ENCODE data around the gene CKAP2L.
"Not testable (repeated sequence)": the region's sequence is repeated elsewhere in the genome, so short reads cannot be mapped to it uniquely, and the experiment has no call there.

CKAP2L gene

DNA sequence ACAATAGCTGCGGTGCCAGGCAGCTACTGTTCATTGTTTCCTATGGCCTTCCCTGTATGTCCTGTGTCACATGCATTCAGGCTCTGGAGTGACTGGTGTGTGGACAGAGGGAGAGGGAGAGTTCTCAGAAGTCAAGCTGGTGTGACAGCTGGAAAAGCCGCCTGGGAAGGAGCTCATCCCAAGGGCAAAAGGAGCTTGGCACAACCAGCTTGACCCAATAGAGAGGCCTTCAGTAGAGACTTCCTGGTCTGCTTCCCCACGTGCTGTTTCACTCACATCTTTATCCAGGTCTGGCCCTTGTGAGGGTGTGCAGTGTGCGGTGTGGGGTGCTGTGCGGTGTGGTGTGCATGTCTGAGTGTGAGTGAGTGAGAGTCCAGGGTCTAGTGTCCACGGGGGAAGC, 54.7 kb downstream of the CKAP2L start:
- Mint-ChIP-seq H3K9me3 (no peaks in the 10 kb centered on the region), H3K36me3 (ENCODE audit: low read depth) (no peaks in the 10 kb centered on the region), H3K27ac (no peak overlapping the region), H3K4me1 (peaks cover 13% of the 10 kb centered on the region), H3K4me3 (no peak overlapping the region), H3K27me3 (ENCODE audit: low read depth, poor library complexity) (peaks cover 20% of the 10 kb centered on the region)
- TF ChIP-seq CTCF (IDR thresholded peaks at IDR 0.05) = no peak
- no peak for DNase-seq

- peaks cover 20% of the 10 kb centered on the region for H3K27me3 Mint-ChIP-seq (ENCODE audit: low read depth, poor library complexity)
- DNase-seq = no peak
- no peaks in the 10 kb centered on the region for H3K36me3 Mint-ChIP-seq (ENCODE audit: low read depth)
- H3K9me3 Mint-ChIP-seq = no peaks in the 10 kb centered on the region
- no peak overlapping the region for H3K4me3 Mint-ChIP-seq
- TF ChIP-seq CTCF (IDR thresholded peaks at IDR 0.05) = no peak
- H3K4me1 Mint-ChIP-seq = peaks cover 13% of the 10 kb centered on the region
- H3K27ac Mint-ChIP-seq = no peak overlapping the region
Observed at GRCh38 chr2:112708968-112709367, 55.4 kb downstream of the CKAP2L start.

- not testable (repeated sequence) for DNase-seq; H3K4me3 Mint-ChIP-seq; H3K36me3 Mint-ChIP-seq (ENCODE audit: low read depth); H3K9me3 Mint-ChIP-seq; H3K4me1 Mint-ChIP-seq; H3K27ac Mint-ChIP-seq
- peaks cover 19% of the 10 kb centered on the region for H3K27me3 Mint-ChIP-seq (ENCODE audit: low read depth, poor library complexity)
Observed at GRCh38 chr2:112706947-112707346, 57.5 kb downstream of the CKAP2L start.

DNA sequence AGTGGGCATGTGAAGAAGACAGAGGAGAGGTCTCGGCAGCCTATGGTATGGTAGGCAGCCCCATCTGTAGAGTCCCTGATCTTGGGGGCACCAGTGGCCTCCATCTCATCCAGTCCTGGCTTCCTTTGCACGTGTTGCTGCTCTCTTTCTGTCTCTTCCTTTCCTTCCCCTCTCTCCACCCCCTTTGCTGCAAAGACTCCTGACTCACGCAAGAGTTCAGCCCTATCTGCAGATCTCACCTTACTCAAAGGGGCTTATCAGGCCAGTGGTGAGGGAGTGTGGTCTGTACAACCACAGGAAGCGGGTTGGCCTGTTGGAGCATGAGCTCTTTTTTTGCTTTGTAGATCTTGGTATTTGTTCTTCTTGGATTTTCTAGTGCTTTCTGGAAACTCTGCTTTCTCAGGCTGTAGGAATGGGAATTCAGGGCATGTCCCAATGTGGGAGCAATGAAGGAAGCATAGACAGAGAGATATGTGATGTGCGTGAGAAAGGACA, 58.2 kb downstream of the CKAP2L start:
- no peak for TF ChIP-seq CTCF (IDR thresholded peaks at IDR 0.05)
- DNase-seq = no peak
- H3K27ac Mint-ChIP-seq = no peak overlapping the region
- no peaks in the 10 kb centered on the region for H3K4me1 Mint-ChIP-seq
- peaks cover 18% of the 10 kb centered on the region for H3K27me3 Mint-ChIP-seq (ENCODE audit: low read depth, poor library complexity)
- H3K9me3 Mint-ChIP-seq = no peaks in the 10 kb centered on the region
- no peak overlapping the region for H3K4me3 Mint-ChIP-seq
- no peaks in the 10 kb centered on the region for H3K36me3 Mint-ChIP-seq (ENCODE audit: low read depth)

GRCh38 chr2:112705575-112705974, 58.8 kb downstream of the CKAP2L start:
- no peaks in the 10 kb centered on the region for H3K9me3 Mint-ChIP-seq
- no peaks in the 10 kb centered on the region for H3K4me1 Mint-ChIP-seq
- DNase-seq = no peak
- H3K27me3 Mint-ChIP-seq (ENCODE audit: low read depth, poor library complexity) = peaks cover 20% of the 10 kb centered on the region
- H3K27ac Mint-ChIP-seq = no peak overlapping the region
- TF ChIP-seq CTCF (IDR thresholded peaks at IDR 0.05) = no peak
- no peaks in the 10 kb centered on the region for H3K36me3 Mint-ChIP-seq (ENCODE audit: low read depth)
- no peak overlapping the region for H3K4me3 Mint-ChIP-seq

DNA sequence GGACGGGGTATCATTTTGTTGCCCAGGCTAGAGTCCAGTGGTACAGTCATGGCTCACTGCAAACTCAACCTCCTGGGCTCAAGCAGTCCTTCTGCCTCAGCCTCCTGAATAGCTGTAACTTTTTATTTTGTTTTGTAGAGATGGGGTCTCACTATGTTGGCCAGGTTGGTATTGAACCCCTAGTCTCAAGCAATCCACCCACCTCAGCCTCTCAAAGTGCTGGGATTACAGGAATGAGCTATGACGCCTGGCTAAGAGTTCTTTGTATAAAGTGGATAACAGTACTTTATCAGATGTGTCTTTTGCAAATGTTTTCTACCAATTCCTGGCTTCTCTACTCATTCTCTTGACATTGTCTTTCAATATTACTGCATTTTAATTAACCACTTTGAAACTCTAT, 60.7 kb downstream of the CKAP2L start:
- Mint-ChIP-seq H3K27me3 (ENCODE audit: low read depth, poor library complexity) (peaks cover 23% of the 10 kb centered on the region), H3K9me3 (no peaks in the 10 kb centered on the region), H3K4me3 (no peak overlapping the region), H3K36me3 (ENCODE audit: low read depth) (no peaks in the 10 kb centered on the region), H3K4me1 (no peaks in the 10 kb centered on the region), H3K27ac (no peak overlapping the region)
- DNase-seq = no peak
- TF ChIP-seq CTCF (IDR thresholded peaks at IDR 0.05) = no peak
